ENCODE results near the gene PHTF1. TPM values are rescaled to one million over a fixed set of nuclear protein-coding genes. Genes with fewer than 3 reads are reported as not detected.

The PHTF1 gene
- total RNA-seq, 4 donors from 2014 or later = 1.5 to 4.8 (median 2.7) TPM

GRCh38 chr1:113657126-113657525, 102.2 kb downstream of the PHTF1 start:
- Histone ChIP-seq H3K9me3 (no peaks in the 10 kb centered on the region), H3K36me3 (no peaks in the 10 kb centered on the region), H3K4me1 (no peaks in the 10 kb centered on the region), H3K4me3 (no peak overlapping the region), H3K27me3 (no peaks in the 10 kb centered on the region), H3K27ac (no peak overlapping the region)
- no peak for DNase-seq (ENCODE audit: low spot score in 2 of 2)
- no peak for TF ChIP-seq EP300 (IDR thresholded peaks at IDR 0.05)
- TF ChIP-seq CTCF (IDR thresholded peaks at IDR 0.05) = no peak
- TF ChIP-seq POLR2A (IDR thresholded peaks at IDR 0.05) = no peak
- TF ChIP-seq POLR2AphosphoS5 (IDR thresholded peaks at IDR 0.05) = no peak
- 87% methylated on average over 3 of the region's 3 CpGs for WGBS

GRCh38 chr1:113654883-113655282, 104.4 kb downstream of the PHTF1 start:
- 96% methylated on average over 2 of the region's 2 CpGs for WGBS
- no peaks in the 10 kb centered on the region for H3K4me1 ChIP-seq
- H3K27me3 ChIP-seq = no peaks in the 10 kb centered on the region
- H3K27ac ChIP-seq = no peak overlapping the region
- no peaks in the 10 kb centered on the region for H3K36me3 ChIP-seq
- TF ChIP-seq POLR2AphosphoS5 (IDR thresholded peaks at IDR 0.05) = no peak
- TF ChIP-seq EP300 (IDR thresholded peaks at IDR 0.05) = no peak
- TF ChIP-seq POLR2A (IDR thresholded peaks at IDR 0.05) = no peak
- TF ChIP-seq CTCF (IDR thresholded peaks at IDR 0.05) = no peak
- H3K9me3 ChIP-seq = no peaks in the 10 kb centered on the region
- no peak for DNase-seq (ENCODE audit: low spot score in 2 of 2)
- no peak overlapping the region for H3K4me3 ChIP-seq

GRCh38 chr1:113653741-113654140, 105.5 kb downstream of the PHTF1 start:
- Histone ChIP-seq H3K4me1 (no peaks in the 10 kb centered on the region), H3K36me3 (no peaks in the 10 kb centered on the region), H3K27me3 (no peaks in the 10 kb centered on the region), H3K9me3 (no peaks in the 10 kb centered on the region), H3K27ac (no peak overlapping the region), H3K4me3 (no peak overlapping the region)
- WGBS = 93% methylated on average over 5 of the region's 5 CpGs
- TF ChIP-seq POLR2A (IDR thresholded peaks at IDR 0.05) = no peak
- no peak for TF ChIP-seq CTCF (IDR thresholded peaks at IDR 0.05)
- TF ChIP-seq EP300 (IDR thresholded peaks at IDR 0.05) = no peak
- no peak for TF ChIP-seq POLR2AphosphoS5 (IDR thresholded peaks at IDR 0.05)
- no peak for DNase-seq (ENCODE audit: low spot score in 2 of 2)

- H3K4me3 ChIP-seq = no peak overlapping the region
- H3K4me1 ChIP-seq = no peaks in the 10 kb centered on the region
- DNase-seq (ENCODE audit: low spot score in 2 of 2) = no peak
- no peak overlapping the region for H3K27ac ChIP-seq
- no peaks in the 10 kb centered on the region for H3K27me3 ChIP-seq
- H3K36me3 ChIP-seq = no peaks in the 10 kb centered on the region
- no peaks in the 10 kb centered on the region for H3K9me3 ChIP-seq
- no peak for TF ChIP-seq EP300 (IDR thresholded peaks at IDR 0.05)
- no peak for TF ChIP-seq POLR2AphosphoS5 (IDR thresholded peaks at IDR 0.05)
- no peak for TF ChIP-seq CTCF (IDR thresholded peaks at IDR 0.05)
- TF ChIP-seq POLR2A (IDR thresholded peaks at IDR 0.05) = no peak
Measured at GRCh38 chr1:113652771-113653170, 106.5 kb downstream of the PHTF1 start.

GRCh38 chr1:113648478-113648877, 110.8 kb downstream of the PHTF1 start:
- Histone ChIP-seq H3K36me3 (peaks cover 6% of the 10 kb centered on the region), H3K27me3 (no peaks in the 10 kb centered on the region), H3K4me1 (no peaks in the 10 kb centered on the region), H3K4me3 (no peak overlapping the region), H3K9me3 (no peaks in the 10 kb centered on the region), H3K27ac (no peak overlapping the region)
- TF ChIP-seq POLR2AphosphoS5 (IDR thresholded peaks at IDR 0.05) = no peak
- TF ChIP-seq EP300 (IDR thresholded peaks at IDR 0.05) = no peak
- no peak for TF ChIP-seq POLR2A (IDR thresholded peaks at IDR 0.05)
- TF ChIP-seq CTCF (IDR thresholded peaks at IDR 0.05) = no peak
- no peak for DNase-seq (ENCODE audit: low spot score in 2 of 2)
